ENCODE measurements around the gene ENDOV. TPM values are rescaled to one million over a fixed set of nuclear protein-coding genes. Genes with fewer than 3 reads are reported as not detected.

The ENDOV gene
- total RNA-seq, 1 donor = 17.8 TPM

DNA sequence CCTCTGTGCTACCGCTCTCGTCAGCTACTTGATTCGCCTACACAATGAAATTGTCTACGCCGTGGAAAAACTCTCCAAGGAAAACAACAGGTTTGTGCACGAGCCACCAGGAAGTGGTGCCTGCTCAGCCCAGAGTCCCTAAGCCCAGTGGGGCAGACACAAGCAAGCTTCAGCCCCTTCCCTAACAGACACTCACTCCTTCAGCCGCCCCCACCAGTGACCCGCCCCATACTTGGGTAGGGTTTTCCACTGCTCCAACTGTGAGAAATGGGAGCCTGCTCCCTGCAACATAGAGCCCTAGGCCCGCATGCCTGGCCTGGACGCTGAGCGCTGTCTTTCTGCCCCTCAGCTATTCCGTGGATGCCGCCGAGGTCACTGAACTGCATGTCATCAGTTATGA is 28.6 kb upstream of the ENDOV start:
- no peak for DNase-seq (ENCODE audit: low read depth)
- TF ChIP-seq, protein P1, sequence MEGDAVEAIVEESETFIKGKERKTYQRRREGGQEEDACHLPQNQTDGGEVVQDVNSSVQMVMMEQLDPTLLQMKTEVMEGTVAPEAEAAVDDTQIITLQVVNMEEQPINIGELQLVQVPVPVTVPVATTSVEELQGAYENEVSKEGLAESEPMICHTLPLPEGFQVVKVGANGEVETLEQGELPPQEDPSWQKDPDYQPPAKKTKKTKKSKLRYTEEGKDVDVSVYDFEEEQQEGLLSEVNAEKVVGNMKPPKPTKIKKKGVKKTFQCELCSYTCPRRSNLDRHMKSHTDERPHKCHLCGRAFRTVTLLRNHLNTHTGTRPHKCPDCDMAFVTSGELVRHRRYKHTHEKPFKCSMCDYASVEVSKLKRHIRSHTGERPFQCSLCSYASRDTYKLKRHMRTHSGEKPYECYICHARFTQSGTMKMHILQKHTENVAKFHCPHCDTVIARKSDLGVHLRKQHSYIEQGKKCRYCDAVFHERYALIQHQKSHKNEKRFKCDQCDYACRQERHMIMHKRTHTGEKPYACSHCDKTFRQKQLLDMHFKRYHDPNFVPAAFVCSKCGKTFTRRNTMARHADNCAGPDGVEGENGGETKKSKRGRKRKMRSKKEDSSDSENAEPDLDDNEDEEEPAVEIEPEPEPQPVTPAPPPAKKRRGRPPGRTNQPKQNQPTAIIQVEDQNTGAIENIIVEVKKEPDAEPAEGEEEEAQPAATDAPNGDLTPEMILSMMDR (IDR thresholded peaks at IDR 0.05; ENCODE audit: insufficient read depth, low read length) = no peak
- no peak overlapping the region for H3K4me3 ChIP-seq (ENCODE audit: low read depth, low read length)

DNA sequence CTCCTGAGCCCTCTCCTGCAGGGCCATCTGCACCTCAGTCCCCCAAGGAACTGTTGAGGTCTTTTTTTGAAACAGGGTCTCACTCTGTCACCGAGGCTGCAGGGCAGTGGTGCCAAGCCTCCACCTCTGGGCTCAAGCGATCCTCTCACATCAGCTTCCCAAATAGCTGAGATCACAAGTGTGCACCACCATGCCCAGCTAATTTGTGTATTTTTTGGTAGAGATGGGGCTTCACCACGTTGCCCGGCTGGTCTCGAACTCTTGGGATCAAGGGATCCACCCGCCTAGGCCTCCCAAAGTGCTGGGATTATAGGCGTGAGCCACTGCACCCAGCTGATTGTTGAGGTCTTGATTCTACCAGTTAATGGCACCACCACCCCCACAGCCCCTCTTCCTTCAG is 27.9 kb upstream of the ENDOV start:
- TF ChIP-seq, protein P1 (IDR thresholded peaks at IDR 0.05; ENCODE audit: insufficient read depth, low read length) = no peak
- no peak overlapping the region for H3K4me3 ChIP-seq (ENCODE audit: low read depth, low read length)
- DNase-seq (ENCODE audit: low read depth) = no peak

DNA sequence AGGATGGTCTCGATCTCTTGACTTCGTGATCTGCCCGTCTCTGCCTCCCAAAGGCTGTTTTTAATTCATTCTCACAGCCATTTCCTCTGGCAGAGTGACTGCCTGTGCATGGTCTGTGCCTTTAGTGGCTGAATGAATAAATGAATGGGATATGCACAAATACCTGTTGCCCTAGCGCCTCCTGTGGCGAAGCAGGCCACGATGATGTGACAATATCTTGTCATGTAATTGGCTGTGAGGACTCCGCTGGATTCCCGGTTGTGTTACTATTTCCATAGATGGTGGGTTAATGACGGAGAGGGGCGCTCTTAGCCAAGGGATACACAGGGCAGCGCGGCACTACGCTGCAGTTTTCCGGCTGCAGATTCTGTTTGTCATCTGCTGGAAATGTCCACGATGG is 26.8 kb upstream of the ENDOV start:
- DNase-seq (ENCODE audit: low read depth) = no peak
- H3K4me3 ChIP-seq (ENCODE audit: low read depth, low read length) = no peak overlapping the region
- TF ChIP-seq, protein P1 (IDR thresholded peaks at IDR 0.05; ENCODE audit: insufficient read depth, low read length) = no peak

DNA sequence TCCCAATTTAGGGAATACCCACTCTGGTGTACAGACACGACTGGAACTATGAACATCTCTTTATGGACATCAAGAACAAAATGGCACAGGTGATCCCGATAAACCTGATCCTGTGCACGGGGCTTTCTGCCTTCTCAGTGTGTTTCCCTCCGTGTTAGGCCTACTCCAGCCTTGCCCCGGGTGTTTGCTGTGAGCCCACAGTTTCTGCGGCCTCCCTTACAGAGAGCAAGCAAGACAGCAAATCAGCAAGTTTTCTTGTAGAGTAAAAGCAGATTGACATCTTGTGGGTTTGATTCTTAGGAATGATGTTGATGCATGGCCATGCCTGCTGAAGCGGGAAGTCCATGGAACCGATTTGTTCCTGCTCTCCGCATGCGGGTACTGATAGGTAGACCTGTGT is 26.4 kb upstream of the ENDOV start:
- DNase-seq (ENCODE audit: low read depth) = no peak
- TF ChIP-seq, protein P1 (IDR thresholded peaks at IDR 0.05; ENCODE audit: insufficient read depth, low read length) = no peak
- no peak overlapping the region for H3K4me3 ChIP-seq (ENCODE audit: low read depth, low read length)

DNA sequence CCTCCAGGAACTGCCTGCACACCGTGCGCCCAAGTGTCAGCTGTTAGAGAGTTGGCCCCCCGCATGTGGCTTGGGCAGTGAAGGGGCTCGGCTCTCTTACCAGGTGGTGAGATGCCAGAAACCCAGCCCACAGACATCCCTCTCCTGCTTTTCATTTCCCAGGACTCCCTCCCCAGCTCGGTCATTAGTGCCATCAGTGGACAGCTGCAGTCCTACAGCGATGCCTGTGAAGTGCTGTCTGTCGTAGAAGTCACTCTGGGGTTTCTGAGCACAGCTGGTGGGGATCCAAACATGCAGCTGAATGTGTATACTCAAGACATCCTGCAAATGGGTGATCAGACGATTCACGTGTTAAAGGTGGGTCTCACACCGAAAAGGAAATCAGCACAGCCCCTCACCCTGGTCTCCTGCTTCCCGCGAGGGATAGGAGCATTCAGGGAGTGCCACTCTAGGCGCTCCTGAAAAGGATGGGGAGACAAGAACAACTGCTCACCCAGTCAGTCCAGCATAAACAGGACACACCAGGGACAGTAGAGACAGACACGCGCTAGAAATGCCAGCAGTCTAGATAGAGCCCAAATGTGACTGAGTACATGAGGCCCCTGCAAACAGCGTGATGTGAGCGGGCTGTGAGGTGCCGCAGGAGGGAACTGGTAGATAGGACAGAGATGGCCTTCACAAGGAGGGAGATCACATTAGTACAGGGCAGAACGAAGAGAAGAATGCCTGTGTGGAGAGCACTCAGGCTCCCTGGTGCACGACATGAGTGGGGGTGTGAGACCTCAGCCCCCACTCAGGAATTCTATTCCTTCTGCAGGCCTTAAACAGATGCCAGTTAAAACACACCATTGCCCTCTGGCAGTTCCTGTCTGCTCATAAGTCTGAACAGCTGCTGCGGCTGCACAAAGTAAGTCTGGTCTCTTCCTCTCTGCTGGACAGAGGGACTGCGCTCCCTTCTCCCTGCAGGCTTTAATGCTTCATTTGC is 25.7 kb upstream of the ENDOV start:
- TF ChIP-seq, protein P1 (IDR thresholded peaks at IDR 0.05; ENCODE audit: insufficient read depth, low read length) = no peak
- no peak overlapping the region for H3K4me3 ChIP-seq (ENCODE audit: low read depth, low read length)
- no peak for DNase-seq (ENCODE audit: low read depth)

DNA sequence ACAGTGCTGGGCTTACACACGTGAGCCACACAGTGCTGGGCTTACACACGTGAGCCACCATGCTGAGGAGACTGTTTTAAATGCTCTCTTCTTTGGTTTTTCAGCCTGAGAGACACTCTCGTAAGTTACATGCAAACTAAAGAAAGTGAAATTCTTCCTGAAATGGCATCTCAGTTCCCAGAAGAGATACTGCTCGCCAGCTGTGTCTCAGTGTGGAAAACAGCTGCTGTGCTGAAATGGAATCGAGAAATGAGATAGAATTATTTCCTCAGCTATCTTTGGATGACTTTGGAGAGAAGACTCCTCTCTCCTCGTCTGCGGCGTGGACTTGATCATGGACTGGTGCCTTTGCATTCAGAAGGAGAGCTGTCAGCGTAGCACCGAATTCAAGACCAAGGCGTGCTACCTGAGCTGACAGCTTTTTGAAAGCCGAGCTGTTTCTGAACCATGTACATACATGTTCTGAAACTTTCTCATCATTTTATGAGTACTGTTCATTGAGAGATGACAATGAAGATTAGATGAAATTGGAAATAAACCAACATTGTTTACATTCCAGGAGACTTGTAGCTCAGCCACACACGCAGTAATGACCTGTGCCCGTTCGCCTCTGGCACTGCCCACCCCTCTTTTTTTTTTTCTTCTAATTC is 21.6 kb upstream of the ENDOV start:
- TF ChIP-seq, protein P1 (IDR thresholded peaks at IDR 0.05; ENCODE audit: insufficient read depth, low read length) = no peak
- no peak for DNase-seq (ENCODE audit: low read depth)
- no peak overlapping the region for H3K4me3 ChIP-seq (ENCODE audit: low read depth, low read length)
